ENCODE data around the gene GTF3C5.

Gene GTF3C5

DNA sequence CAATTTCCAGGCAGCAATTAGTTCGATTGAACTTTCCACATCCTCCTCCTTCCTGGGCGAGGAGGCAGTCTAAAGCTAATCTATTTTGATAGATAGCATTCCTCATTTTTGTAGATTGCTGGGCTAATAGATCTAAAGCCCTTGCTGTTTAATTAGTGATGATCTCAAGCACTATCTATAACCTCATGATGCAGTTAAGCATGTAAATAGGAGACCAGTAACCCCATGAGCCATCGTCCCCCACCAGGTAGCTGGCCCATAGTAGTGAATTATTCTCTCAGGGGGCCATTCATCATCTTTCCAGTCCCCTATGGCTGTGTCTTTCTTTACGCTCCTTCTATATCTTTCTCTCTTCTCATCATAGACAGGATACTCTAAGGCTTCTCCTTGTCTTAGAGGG lies 45.9 kb downstream of the GTF3C5 start:
- TF ChIP-seq ESRRG (CRISPR knock-in tag; IDR thresholded peaks at IDR 0.05) (no peak), GLIS3 (CRISPR knock-in tag; IDR thresholded peaks at IDR 0.05) (no peak), ZNF8 (CRISPR knock-in tag; IDR thresholded peaks at IDR 0.05) (no peak), PPARA (CRISPR knock-in tag; IDR thresholded peaks at IDR 0.05; ENCODE audit: borderline replicate concordance) (no peak), ZNF565 (CRISPR knock-in tag; conservative IDR thresholded peaks at IDR 0.05; ENCODE audit: low read depth) (no peak), RARB (CRISPR knock-in tag; IDR thresholded peaks at IDR 0.05) (no peak), ZFP3 (CRISPR knock-in tag; IDR thresholded peaks at IDR 0.05) (no peak)
- TF ChIP-seq, protein P1, sequence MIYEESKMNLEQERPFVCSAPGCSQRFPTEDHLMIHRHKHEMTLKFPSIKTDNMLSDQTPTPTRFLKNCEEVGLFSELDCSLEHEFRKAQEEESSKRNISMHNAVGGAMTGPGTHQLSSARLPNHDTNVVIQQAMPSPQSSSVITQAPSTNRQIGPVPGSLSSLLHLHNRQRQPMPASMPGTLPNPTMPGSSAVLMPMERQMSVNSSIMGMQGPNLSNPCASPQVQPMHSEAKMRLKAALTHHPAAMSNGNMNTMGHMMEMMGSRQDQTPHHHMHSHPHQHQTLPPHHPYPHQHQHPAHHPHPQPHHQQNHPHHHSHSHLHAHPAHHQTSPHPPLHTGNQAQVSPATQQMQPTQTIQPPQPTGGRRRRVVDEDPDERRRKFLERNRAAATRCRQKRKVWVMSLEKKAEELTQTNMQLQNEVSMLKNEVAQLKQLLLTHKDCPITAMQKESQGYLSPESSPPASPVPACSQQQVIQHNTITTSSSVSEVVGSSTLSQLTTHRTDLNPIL (CRISPR knock-in tag; IDR thresholded peaks at IDR 0.05; ENCODE audit: low read depth) = no peak
- TF ChIP-seq, protein P2, sequence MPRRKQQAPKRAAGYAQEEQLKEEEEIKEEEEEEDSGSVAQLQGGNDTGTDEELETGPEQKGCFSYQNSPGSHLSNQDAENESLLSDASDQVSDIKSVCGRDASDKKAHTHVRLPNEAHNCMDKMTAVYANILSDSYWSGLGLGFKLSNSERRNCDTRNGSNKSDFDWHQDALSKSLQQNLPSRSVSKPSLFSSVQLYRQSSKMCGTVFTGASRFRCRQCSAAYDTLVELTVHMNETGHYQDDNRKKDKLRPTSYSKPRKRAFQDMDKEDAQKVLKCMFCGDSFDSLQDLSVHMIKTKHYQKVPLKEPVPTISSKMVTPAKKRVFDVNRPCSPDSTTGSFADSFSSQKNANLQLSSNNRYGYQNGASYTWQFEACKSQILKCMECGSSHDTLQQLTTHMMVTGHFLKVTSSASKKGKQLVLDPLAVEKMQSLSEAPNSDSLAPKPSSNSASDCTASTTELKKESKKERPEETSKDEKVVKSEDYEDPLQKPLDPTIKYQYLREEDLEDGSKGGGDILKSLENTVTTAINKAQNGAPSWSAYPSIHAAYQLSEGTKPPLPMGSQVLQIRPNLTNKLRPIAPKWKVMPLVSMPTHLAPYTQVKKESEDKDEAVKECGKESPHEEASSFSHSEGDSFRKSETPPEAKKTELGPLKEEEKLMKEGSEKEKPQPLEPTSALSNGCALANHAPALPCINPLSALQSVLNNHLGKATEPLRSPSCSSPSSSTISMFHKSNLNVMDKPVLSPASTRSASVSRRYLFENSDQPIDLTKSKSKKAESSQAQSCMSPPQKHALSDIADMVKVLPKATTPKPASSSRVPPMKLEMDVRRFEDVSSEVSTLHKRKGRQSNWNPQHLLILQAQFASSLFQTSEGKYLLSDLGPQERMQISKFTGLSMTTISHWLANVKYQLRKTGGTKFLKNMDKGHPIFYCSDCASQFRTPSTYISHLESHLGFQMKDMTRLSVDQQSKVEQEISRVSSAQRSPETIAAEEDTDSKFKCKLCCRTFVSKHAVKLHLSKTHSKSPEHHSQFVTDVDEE (CRISPR knock-in tag; IDR thresholded peaks at IDR 0.05) = no peak
- ATAC-seq = no peak

DNA sequence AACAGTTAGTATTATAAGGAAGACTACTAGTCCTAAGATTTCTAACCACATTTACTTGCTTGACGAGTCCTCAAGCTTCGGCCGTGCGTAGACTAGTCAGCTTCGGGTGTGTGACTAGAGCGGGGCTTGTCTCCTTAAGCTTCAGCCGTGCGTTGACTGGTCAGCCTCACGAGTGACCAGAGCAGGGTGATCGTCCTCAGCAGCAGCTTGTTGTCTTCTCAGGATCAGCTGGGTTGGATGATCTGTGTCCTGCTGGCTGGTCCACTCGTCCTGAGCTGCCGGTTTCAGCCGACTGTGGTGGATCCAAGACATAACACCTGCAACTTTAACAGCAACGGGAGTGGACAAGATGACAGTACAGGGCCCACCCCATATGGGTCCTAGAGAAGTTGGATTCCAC lies 47.7 kb downstream of the GTF3C5 start:
- ATAC-seq = no peak
- TF ChIP-seq CSDC2 (CRISPR knock-in tag; IDR thresholded peaks at IDR 0.05) (no peak), GLIS3 (CRISPR knock-in tag; IDR thresholded peaks at IDR 0.05) (no peak), RARB (CRISPR knock-in tag; IDR thresholded peaks at IDR 0.05) (no peak), BACH2 (CRISPR knock-in tag; IDR thresholded peaks at IDR 0.05; ENCODE audit: borderline replicate concordance) (no peak), POU6F1 (CRISPR knock-in tag; IDR thresholded peaks at IDR 0.05; ENCODE audit: borderline replicate concordance, low read depth) (no peak), TCF4 (CRISPR knock-in tag; IDR thresholded peaks at IDR 0.05; ENCODE audit: borderline replicate concordance) (no peak), ZFP3 (CRISPR knock-in tag; IDR thresholded peaks at IDR 0.05) (no peak), TOX (CRISPR knock-in tag; IDR thresholded peaks at IDR 0.05; ENCODE audit: borderline replicate concordance) (no peak), ZNF70 (CRISPR knock-in tag; IDR thresholded peaks at IDR 0.05) (no peak), OSR1 (CRISPR knock-in tag; IDR thresholded peaks at IDR 0.05) (no peak), SNAI2 (CRISPR knock-in tag; IDR thresholded peaks at IDR 0.05) (no peak), CSRNP3 (CRISPR knock-in tag; IDR thresholded peaks at IDR 0.05) (no peak), ZNF565 (CRISPR knock-in tag; conservative IDR thresholded peaks at IDR 0.05; ENCODE audit: low read depth) (no peak), ZFP30 (CRISPR knock-in tag; IDR thresholded peaks at IDR 0.05) (no peak)
- TF ChIP-seq, protein P2 (CRISPR knock-in tag; IDR thresholded peaks at IDR 0.05) = no peak
- TF ChIP-seq, protein P1 (CRISPR knock-in tag; IDR thresholded peaks at IDR 0.05; ENCODE audit: low read depth) = no peak

Measured in SK-N-SH treated with all-trans-retinoic acid at 6 μM for 48 hours (cell line).